A673 (cell line): ENCODE data around the gene BRCA1. TPM values are rescaled to one million over a fixed set of nuclear protein-coding genes. Genes with fewer than 3 reads are reported as not detected.

Experiments used
- BruUV-seq: library from RNA; stranded (reverse); fragments of 400-500 nt; replicated peaks from 2 replicates; lab custom pipeline; 2021; lab: Mats Ljungman, UMichigan
- CTCF ChIA-PET: fragments of 300-600 bp; sonication (Branson Sonifier 250); formaldehyde crosslinking; loops from one replicate; lab custom pipeline; 2022; ENCODE audit warnings: antibody characterized with exemption; lab: Charles Lee
- POLR2A ChIA-PET: fragments of 300-600 bp; sonication (Branson Sonifier 250); formaldehyde crosslinking; loops from one replicate; lab custom pipeline; 2022; ENCODE audit warnings: antibody characterized with exemption; ENCODE audit not compliant: low non-redundant PET; lab: Charles Lee
- DNase-seq: peaks from one replicate; pipeline ENCODE4 v3.0.0-alpha.2; 2015; ENCODE audit warnings: low spot score
- H3K27ac ChIP-seq: fragments of 200-600 bp; sonication (generic); 2 replicates; pipeline ENCODE4 v1.5.1; 2016; ENCODE audit warnings: mixed run types, low read depth, mild to moderate bottlenecking, mixed read lengths, antibody characterized with exemption, low read length; ENCODE audit not compliant: poor library complexity, severe bottlenecking
- H3K27me3 ChIP-seq: fragments of 200-600 bp; sonication (generic); replicated peaks from 2 replicates; pipeline ENCODE4 v1.6.1; 2017; ENCODE audit warnings: mixed run types, low read depth, mild to moderate bottlenecking, mixed read lengths, antibody characterized with exemption, low read length; ENCODE audit not compliant: insufficient read depth, poor library complexity
- H3K36me3 ChIP-seq: fragments of 200-600 bp; sonication (generic); 2 replicates; pipeline ENCODE4 v1.6.1; 2016; ENCODE audit warnings: mixed run types, mild to moderate bottlenecking, mixed read lengths, antibody characterized with exemption, low read length; ENCODE audit not compliant: insufficient read depth, poor library complexity, severe bottlenecking
- H3K4me1 ChIP-seq: fragments of 200-600 bp; sonication (generic); 2 replicates; pipeline ENCODE4 v1.6.1; 2017; ENCODE audit warnings: mixed run types, mild to moderate bottlenecking, mixed read lengths, antibody characterized with exemption, low read length; ENCODE audit not compliant: insufficient read depth, poor library complexity, severe bottlenecking
- H3K4me3 ChIP-seq: fragments of 200-600 bp; sonication (generic); 2 replicates; pipeline ENCODE4 v1.5.1; 2016; ENCODE audit warnings: low read depth, mixed run types, mild to moderate bottlenecking, mixed read lengths, low read length; ENCODE audit not compliant: poor library complexity, severe bottlenecking
- H3K9me3 ChIP-seq: fragments of 200-600 bp; sonication (generic); 2 replicates; pipeline ENCODE4 v1.6.1; 2016; ENCODE audit warnings: mixed run types, low read depth, mild to moderate bottlenecking, mixed read lengths, antibody characterized with exemption, low read length; ENCODE audit not compliant: poor library complexity, severe bottlenecking
- EZH2 ChIP-seq: fragments of 200-600 bp; sonication (generic); IDR thresholded peaks from 2 replicates; pipeline ENCODE4 v1.6.1; 2017; ENCODE audit warnings: borderline replicate concordance, low read depth, mild to moderate bottlenecking, mixed read lengths, antibody characterized with exemption, low read length; ENCODE audit not compliant: poor library complexity, severe bottlenecking
- intact Hi-C: fragments of 100-400 bp; cut with micrococcal nuclease; formaldehyde crosslinking; loops from one replicate; pipeline ENCODE4 v1.10.0; 2022; ENCODE audit not compliant: unreplicated experiment
- total RNA-seq: library from RNA; stranded (reverse); gene quantifications from 2 replicates; pipeline ENCODE4 v1.2.3, GENCODE V29; 2021
- TF ChIP-seq, protein P1 (sequence below): fragments of 300-800, 200-600 bp; sonication (generic); conservative IDR thresholded peaks from 2 replicates; pipeline ENCODE4 v1.5.1; 2017; ENCODE audit warnings: low read depth, mild to moderate bottlenecking, antibody characterized with exemption, low read length, moderate library complexity, mixed read lengths

Gene BRCA1
- total RNA-seq, 1 experiment from 2014 or later: 24.2 TPM

DNA sequence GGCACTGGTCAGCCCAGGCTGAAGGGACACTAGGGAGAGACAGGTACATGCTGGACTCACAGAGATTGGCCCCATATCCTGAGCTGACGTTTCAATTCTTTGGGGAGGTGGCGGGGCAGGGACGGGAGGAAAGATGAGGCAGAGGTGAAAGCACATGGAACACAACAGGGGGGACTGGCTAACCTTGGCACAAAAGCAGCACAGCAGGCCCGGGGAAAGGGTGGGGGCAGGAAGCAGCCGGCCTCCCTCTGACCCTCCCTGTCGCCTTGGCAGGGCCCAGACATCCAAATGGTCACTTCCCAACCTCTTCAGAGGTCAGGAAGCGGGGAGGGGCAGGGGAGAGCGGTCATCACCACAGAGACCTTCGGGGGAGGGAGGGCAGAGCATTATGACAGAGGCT, 109.6 kb downstream of the BRCA1 start:
- Histone ChIP-seq H3K27me3 (no peaks in the 10 kb centered on the region), H3K4me1 (no peaks in the 10 kb centered on the region), H3K36me3 (no peaks in the 10 kb centered on the region), H3K4me3 (no peak overlapping the region), H3K9me3 (no peaks in the 10 kb centered on the region), H3K27ac (no peak overlapping the region)
- POLR2A ChIA-PET: no interaction called here
- intact Hi-C loops: no loop called here
- no peak for DNase-seq
- CTCF ChIA-PET: no interaction called here
- TF ChIP-seq, protein P1, sequence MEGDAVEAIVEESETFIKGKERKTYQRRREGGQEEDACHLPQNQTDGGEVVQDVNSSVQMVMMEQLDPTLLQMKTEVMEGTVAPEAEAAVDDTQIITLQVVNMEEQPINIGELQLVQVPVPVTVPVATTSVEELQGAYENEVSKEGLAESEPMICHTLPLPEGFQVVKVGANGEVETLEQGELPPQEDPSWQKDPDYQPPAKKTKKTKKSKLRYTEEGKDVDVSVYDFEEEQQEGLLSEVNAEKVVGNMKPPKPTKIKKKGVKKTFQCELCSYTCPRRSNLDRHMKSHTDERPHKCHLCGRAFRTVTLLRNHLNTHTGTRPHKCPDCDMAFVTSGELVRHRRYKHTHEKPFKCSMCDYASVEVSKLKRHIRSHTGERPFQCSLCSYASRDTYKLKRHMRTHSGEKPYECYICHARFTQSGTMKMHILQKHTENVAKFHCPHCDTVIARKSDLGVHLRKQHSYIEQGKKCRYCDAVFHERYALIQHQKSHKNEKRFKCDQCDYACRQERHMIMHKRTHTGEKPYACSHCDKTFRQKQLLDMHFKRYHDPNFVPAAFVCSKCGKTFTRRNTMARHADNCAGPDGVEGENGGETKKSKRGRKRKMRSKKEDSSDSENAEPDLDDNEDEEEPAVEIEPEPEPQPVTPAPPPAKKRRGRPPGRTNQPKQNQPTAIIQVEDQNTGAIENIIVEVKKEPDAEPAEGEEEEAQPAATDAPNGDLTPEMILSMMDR: no peak
- no peak for TF ChIP-seq EZH2
- no TSS peak for BruUV-seq

GRCh38 chr17:43014649-43015542, 110.3 kb downstream of the BRCA1 start:
- ChIA-PET POLR2A (no interaction called here), CTCF (no interaction called here)
- Histone ChIP-seq H3K4me3 (no peak overlapping the region), H3K27ac (no peak overlapping the region), H3K4me1 (no peaks in the 10 kb centered on the region), H3K27me3 (no peaks in the 10 kb centered on the region), H3K9me3 (no peaks in the 10 kb centered on the region), H3K36me3 (no peaks in the 10 kb centered on the region)
- no peak for TF ChIP-seq EZH2
- TF ChIP-seq, protein P1: no peak
- BruUV-seq: TSS peak; percentile 64
- intact Hi-C loops: no loop called here
- DNase-seq: no peak

- no peaks in the 10 kb centered on the region for H3K9me3 ChIP-seq
- no peak for TF ChIP-seq EZH2
- TF ChIP-seq, protein P1: no peak
- BruUV-seq: no TSS peak
- H3K36me3 ChIP-seq: no peaks in the 10 kb centered on the region
- intact Hi-C loops: no loop called here
- DNase-seq: no peak
- POLR2A ChIA-PET: no interaction called here
- CTCF ChIA-PET: no interaction called here
- no peak overlapping the region for H3K27ac ChIP-seq
- no peaks in the 10 kb centered on the region for H3K4me1 ChIP-seq
- H3K4me3 ChIP-seq: no peak overlapping the region
- H3K27me3 ChIP-seq: no peaks in the 10 kb centered on the region
Observed at GRCh38 chr17:43014020-43014648, 111.0 kb downstream of the BRCA1 start.
